Panc1 (cell line): ENCODE measurements around the gene FANCI. TPM values are rescaled to one million over a fixed set of nuclear protein-coding genes. Genes with fewer than 3 reads are reported as not detected.
"Not testable (repeated sequence)": the region's sequence is repeated elsewhere in the genome, so short reads cannot be mapped to it uniquely, and the experiment has no call there.

ENCODE experiments used
- ATAC-seq: fragments of 200-7000 bp; cut with Tn5 transposase; 2 replicates; pipeline ENCODE4 v1.9.1; 2020; ENCODE audit warnings: mild to moderate bottlenecking, moderate library complexity
- BruUV-seq: library from RNA; stranded (reverse); fragments of 400-500 nt; replicated peaks from 2 replicates; lab custom pipeline; 2021; lab: Mats Ljungman, UMichigan
- CTCF ChIA-PET: fragments of 300-600 bp; sonication (Branson Sonifier 250); formaldehyde crosslinking; loops from one replicate; lab custom pipeline; 2022; ENCODE audit warnings: antibody characterized with exemption; lab: Charles Lee
- POLR2A ChIA-PET: fragments of 300-600 bp; sonication (Branson Sonifier 250); formaldehyde crosslinking; loops from one replicate; lab custom pipeline; 2022; ENCODE audit warnings: antibody characterized with exemption; lab: Charles Lee
- DNase-seq: peaks from one replicate; pipeline ENCODE4 v3.0.0-alpha.2; 2010; ENCODE audit warnings: low read depth, low spot score
- H3K27ac ChIP-seq: 2 replicates; pipeline ENCODE4 v1.5.1; 2011; ENCODE audit warnings: mild to moderate bottlenecking, low read length, inconsistent platforms
- H3K27me3 ChIP-seq: fragments of 200-500 bp; sonication (Bioruptor generic); 2 replicates; pipeline ENCODE4 v1.6.0; 2014; ENCODE audit warnings: low read length, inconsistent platforms; ENCODE audit not compliant: control insufficient read depth, insufficient read depth
- H3K36me3 ChIP-seq: fragments of 200-500 bp; sonication (Bioruptor generic); 2 replicates; pipeline ENCODE4 v1.5.1; 2014; ENCODE audit warnings: inconsistent platforms, mild to moderate bottlenecking, low read length, moderate library complexity; ENCODE audit not compliant: control insufficient read depth, insufficient read depth
- H3K4me1 ChIP-seq: 2 replicates; pipeline ENCODE4 v1.5.1; 2011; ENCODE audit warnings: inconsistent platforms, mild to moderate bottlenecking, low read length, moderate library complexity; ENCODE audit not compliant: control insufficient read depth, insufficient read depth
- H3K4me3 ChIP-seq, 2 experiments: 2 replicates each; pipeline ENCODE4 v1.5.1; 2011 to 2012; ENCODE audit warnings: low read depth in 2 of 2, low read length in 2 of 2, mild to moderate bottlenecking in 2 of 2, inconsistent platforms in 1 of 2, moderate library complexity in 1 of 2
- H3K9me3 ChIP-seq: fragments of 200-500 bp; sonication (Bioruptor generic); 2 replicates; pipeline ENCODE4 v1.5.1; 2014; ENCODE audit warnings: low read depth, mild to moderate bottlenecking, inconsistent platforms, low read length, moderate library complexity; ENCODE audit not compliant: control insufficient read depth, insufficient read depth
- CTCF ChIP-seq: fragments of 450-650 bp; IDR thresholded peaks from 2 replicates; pipeline ENCODE4 v1.5.1; 2017; ENCODE audit warnings: mild to moderate bottlenecking
- POLR2AphosphoS5 ChIP-seq: IDR thresholded peaks from 2 replicates; pipeline ENCODE4 v1.6.1; 2012; ENCODE audit warnings: mild to moderate bottlenecking, low read depth, low read length, moderate library complexity
- REST ChIP-seq, 2 experiments: IDR thresholded peaks; 2 replicates each; pipeline ENCODE4 v1.6.1; 2011 to 2012; ENCODE audit warnings: low read depth in 2 of 2, control low read depth in 1 of 2, low read length in 1 of 2, mild to moderate bottlenecking in 1 of 2, moderate library complexity in 1 of 2; ENCODE audit not compliant: insufficient read depth in 1 of 2
- SIN3A ChIP-seq: IDR thresholded peaks from 2 replicates; pipeline ENCODE4 v1.6.1; 2012; ENCODE audit warnings: low read depth, mild to moderate bottlenecking, low read length, moderate library complexity, borderline replicate concordance; ENCODE audit not compliant: insufficient read depth
- TCF7L2 ChIP-seq: IDR thresholded peaks from 2 replicates; pipeline ENCODE4 v1.6.1; 2011; ENCODE audit warnings: mild to moderate bottlenecking, low read depth, low read length, inconsistent platforms
- in situ Hi-C: cut with HindIII; loops from 2 replicates; pipeline ENCODE4 v1.10.0; 2016; ENCODE audit warnings: low sequenced_read_pairs, low pct_unique_long_range_greater_than_20kb
- intact Hi-C: fragments of 100-400 bp; cut with micrococcal nuclease; formaldehyde crosslinking; loops from one replicate; pipeline ENCODE4 v1.10.0; 2022; ENCODE audit not compliant: unreplicated experiment
- total RNA-seq: library from RNA; stranded (reverse); gene quantifications from one replicate; pipeline ENCODE4 v1.2.1, GENCODE V29; 2021; ENCODE audit not compliant: unreplicated experiment

Gene FANCI
- total RNA-seq, 1 experiment from 2014 or later = 96.2 TPM

GRCh38 chr15:89230277-89230676 lies 13.5 kb upstream of the FANCI start:
- TF ChIP-seq CTCF (no peak; the same call in 1 of the 2 replicates), POLR2AphosphoS5 (no peak), REST (IDR thresholded peaks at IDR 0.05; ENCODE audit: insufficient read depth in 1 of 2, low read depth in 2 of 2, low read length in 1 of 2) (no peak), TCF7L2 (no peak), SIN3A (no peak)
- in situ Hi-C loops (no loop called here), intact Hi-C loops (no loop called here)
- ChIA-PET POLR2A (no interaction called here), CTCF (interaction anchor here (0.6 to 0.8 kb wide), 4 partner anchors 12 to 124 kb away, joined by 3 to 11 read pairs (median 6); no protein-coding TSS in a partner anchor)
- H3K9me3 ChIP-seq = no peaks in the 10 kb centered on the region
- no peak for DNase-seq
- no peaks in the 10 kb centered on the region for H3K27me3 ChIP-seq
- H3K27ac ChIP-seq = no peak overlapping the region
- peak; percentile 79; the same call in 1 of the 2 replicates for ATAC-seq
- BruUV-seq = no TSS peak
- no peak overlapping the region for H3K4me3 ChIP-seq
- H3K4me1 ChIP-seq = no peaks in the 10 kb centered on the region
- H3K36me3 ChIP-seq = no peaks in the 10 kb centered on the region

- POLR2A ChIA-PET = no interaction called here
- Histone ChIP-seq H3K4me1 (no peaks in the 10 kb centered on the region), H3K9me3 (no peaks in the 10 kb centered on the region), H3K36me3 (no peaks in the 10 kb centered on the region), H3K27ac (no peak overlapping the region), H3K4me3 (no peak overlapping the region), H3K27me3 (no peaks in the 10 kb centered on the region)
- DNase-seq = no peak
- no peak for ATAC-seq
- CTCF ChIA-PET = interaction anchor here (0.6 kb wide), 1 partner anchor 9 kb away, joined by 5 read pairs; no protein-coding TSS in a partner anchor
- BruUV-seq = no TSS peak
- in situ Hi-C loops = no loop called here
- intact Hi-C loops = no loop called here
- no peak for TF ChIP-seq TCF7L2
- no peak for TF ChIP-seq POLR2AphosphoS5
- TF ChIP-seq SIN3A = no peak
These were observed 11.9 kb upstream of the FANCI start for GRCh38 chr15:89231832-89232231.

GRCh38 chr15:89239883-89240810 lies 3.6 kb upstream of the FANCI start:
- H3K27me3 ChIP-seq, H3K27ac ChIP-seq, BruUV-seq, POLR2A ChIA-PET, H3K36me3 ChIP-seq, in situ Hi-C loops, intact Hi-C loops, DNase-seq, H3K9me3 ChIP-seq, H3K4me1 ChIP-seq, H3K4me3 ChIP-seq, ATAC-seq: not testable (repeated sequence)
- CTCF ChIA-PET = interaction anchor here (0.6 to 1.1 kb wide), 4 partner anchors 9 to 95 kb away, joined by 3 to 5 read pairs (median 4); no protein-coding TSS in a partner anchor
